ENCODE results near the gene ATG4A. TPM values are rescaled to one million over a fixed set of nuclear protein-coding genes. Genes with fewer than 3 reads are reported as not detected.

The ATG4A gene
- total RNA-seq, 1 experiment from 2014 or later, result 6.4 TPM

GRCh38 chrX:108163333-108164082 lies 71.9 kb downstream of the ATG4A start:
- Histone ChIP-seq H2BK12ac (ENCODE audit: insufficient read length, low read depth, low read length) (no peak overlapping the region), H3K4ac (ENCODE audit: low read depth, low read length) (no peak overlapping the region), H3K23me2 (ENCODE audit: insufficient read length, low read depth, low read length, poor library complexity, severe bottlenecking) (no peaks in the 10 kb centered on the region), H2AFZ (ENCODE audit: low read length) (no peak overlapping the region), H4K8ac (replicated peaks; ENCODE audit: insufficient read length, low read depth, low read length) (no peak overlapping the region), H2BK5ac (ENCODE audit: insufficient read length, low read length) (no peak overlapping the region), H2BK120ac (ENCODE audit: low read depth, low read length, poor library complexity, severe bottlenecking) (no peak overlapping the region), H3K18ac (ENCODE audit: insufficient read length, low read depth, low read length) (no peak overlapping the region), H3K79me2 (ENCODE audit: insufficient read depth, low read length) (no peaks in the 10 kb centered on the region), H3K56ac (ENCODE audit: insufficient read length, low read depth, low read length) (no peak overlapping the region), H4K91ac (ENCODE audit: insufficient read length, low read depth, low read length) (no peak overlapping the region), H3K14ac (ENCODE audit: insufficient read depth, low read length) (no peak overlapping the region), H3K27ac (ENCODE audit: insufficient read length, low read depth, low read length) (no peak overlapping the region), H3K23ac (ENCODE audit: insufficient read length, low read depth, low read length) (no peak overlapping the region), H2BK20ac (ENCODE audit: low read depth, low read length, poor library complexity, severe bottlenecking) (no peak overlapping the region), H3K9me3 (ENCODE audit: control insufficient read depth, low read depth, low read length) (no peaks in the 10 kb centered on the region), H2AK5ac (ENCODE audit: insufficient read length, low read length) (no peak overlapping the region), H3K4me2 (ENCODE audit: insufficient read depth, insufficient read length, low read length) (no peak overlapping the region), H3T11ph (ENCODE audit: low read length) (no peak overlapping the region), H4K5ac (ENCODE audit: insufficient read length, low read depth, low read length) (no peak overlapping the region), H3K27me3 (ENCODE audit: insufficient read depth, low read length) (no peaks in the 10 kb centered on the region), H4K20me1 (ENCODE audit: control insufficient read depth, insufficient read depth, insufficient read length) (no peaks in the 10 kb centered on the region), H3K9ac (ENCODE audit: extremely low read depth, insufficient read length, low read length) (no peak overlapping the region), H2BK15ac (ENCODE audit: low read depth, low read length) (no peak overlapping the region), H3K4me1 (ENCODE audit: insufficient read depth, low read length) (no peaks in the 10 kb centered on the region), H3K79me1 (ENCODE audit: insufficient read depth, low read depth, low read length, poor library complexity, severe bottlenecking) (no peaks in the 10 kb centered on the region)
- H3K27ac Mint-ChIP-seq, result no peak overlapping the region
- no peak for DNase-seq
- H3K4me3 Mint-ChIP-seq, result no peak overlapping the region
- H3K9me3 Mint-ChIP-seq, result no peaks in the 10 kb centered on the region
- H3K4me1 Mint-ChIP-seq, result peaks cover 0 to 6% of the 10 kb centered on the region in 2 experiments; a peak in 3 of 4 replicates
- no peaks in the 10 kb centered on the region; the same call in 1 of the 2 replicates for H3K27me3 Mint-ChIP-seq (ENCODE audit: low read depth)
- TF ChIP-seq CTCF (conservative IDR thresholded peaks at IDR 0.05), result no peak
- no CpG with 5 or more reads among the region's 7 CpGs for WGBS (ENCODE audit: extremely low coverage, insufficient read length, low lambda C conversion rate)
- H3K36me3 Mint-ChIP-seq (ENCODE audit: insufficient read depth in 1 of 3, low read depth in 3 of 3), result peaks cover 0 to 10% (median 7%) of the 10 kb centered on the region in 3 experiments; a peak in 5 of 7 replicates

Measured in H9 (cell line).